H54 (cell line): Measurements from ENCODE around the gene LRRC52.
"Not testable (repeated sequence)": the region's sequence is repeated elsewhere in the genome, so short reads cannot be mapped to it uniquely, and the experiment has no call there.

Experiments used
- DNase-seq: peaks from one replicate; pipeline ENCODE4 v3.0.0; 2011; ENCODE audit warnings: low spot score, mixed read lengths; ENCODE audit not compliant: insufficient read length
- FAIRE-seq: peaks from 3 replicates; lab custom pipeline; 2011; peaks lifted over from hg19 to GRCh38; lab: Jason Lieb, UNC
- POLR2A ChIP-seq: IDR thresholded peaks from 2 replicates; pipeline ENCODE4 v1.6.1; 2011; ENCODE audit warnings: low read depth, mild to moderate bottlenecking, low read length

Gene LRRC52

GRCh38 chr1:165586398-165586797 lies 42.6 kb downstream of the LRRC52 start:
- no peak for TF ChIP-seq POLR2A
- FAIRE-seq, result no peak
- no peak for DNase-seq

GRCh38 chr1:165591391-165591790 lies 47.6 kb downstream of the LRRC52 start:
- FAIRE-seq, DNase-seq: not testable (repeated sequence)

- DNase-seq (peak; percentile 44), FAIRE-seq (peak; percentile 15)
- TF ChIP-seq POLR2A, result no peak
These were observed 49.4 kb downstream of the LRRC52 start for GRCh38 chr1:165592945-165593823.

- DNase-seq, result no peak
- TF ChIP-seq POLR2A, result no peak
- FAIRE-seq, result no peak
These were observed 51.6 kb downstream of the LRRC52 start for GRCh38 chr1:165595246-165595938.

GRCh38 chr1:165597883-165598675 lies 54.3 kb downstream of the LRRC52 start:
- FAIRE-seq, result peak; percentile 94

GRCh38 chr1:165598676-165599059 lies 54.9 kb downstream of the LRRC52 start:
- no peak for DNase-seq
- TF ChIP-seq POLR2A, result no peak
- FAIRE-seq, result no peak

More at GRCh38 chr1:165597883-165598675, 54.3 kb downstream of the LRRC52 start:
- TF ChIP-seq POLR2A, result 0 out of 2 replicates have a peak, but pooled peaks have one; percentile 14
- DNase-seq, result peak; percentile 89

- TF ChIP-seq POLR2A, result no peak
- no peak for DNase-seq
- FAIRE-seq, result no peak
These were observed 57.0 kb downstream of the LRRC52 start for GRCh38 chr1:165600793-165601192.

GRCh38 chr1:165603810-165604209 lies 60.0 kb downstream of the LRRC52 start:
- DNase-seq (no peak), FAIRE-seq (no peak)
- TF ChIP-seq POLR2A, result no peak

GRCh38 chr1:165605246-165605645 lies 61.4 kb downstream of the LRRC52 start:
- TF ChIP-seq POLR2A, result no peak
- no peak for FAIRE-seq

GRCh38 chr1:165606676-165607075 lies 62.9 kb downstream of the LRRC52 start:
- FAIRE-seq, DNase-seq: not testable (repeated sequence)

More at GRCh38 chr1:165605246-165605645, 61.4 kb downstream of the LRRC52 start:
- DNase-seq, result no peak

GRCh38 chr1:165610866-165611265 lies 67.1 kb downstream of the LRRC52 start:
- no peak for TF ChIP-seq POLR2A
- DNase-seq (no peak), FAIRE-seq (no peak)

- DNase-seq (no peak), FAIRE-seq (no peak)
- no peak for TF ChIP-seq POLR2A
These were observed 68.3 kb downstream of the LRRC52 start for GRCh38 chr1:165612062-165612461.
